PC-9 (cell line): Measurements from ENCODE around the gene EYA2. TPM values are rescaled to one million over a fixed set of nuclear protein-coding genes. Genes with fewer than 3 reads are reported as not detected.

Experiments used
- BruUV-seq: library from RNA; stranded (reverse); fragments of 400-500 nt; replicated peaks from 2 replicates; lab custom pipeline; 2021; lab: Mats Ljungman, UMichigan
- CTCF ChIA-PET: fragments of 300-600 bp; sonication (Branson Sonifier 250); formaldehyde crosslinking; loops from one replicate; lab custom pipeline; 2022; ENCODE audit warnings: antibody characterized with exemption; lab: Charles Lee
- POLR2A ChIA-PET: fragments of 300-600 bp; sonication (Branson Sonifier 250); formaldehyde crosslinking; loops from one replicate; lab custom pipeline; 2022; ENCODE audit warnings: antibody characterized with exemption; ENCODE audit not compliant: unreplicated experiment; lab: Charles Lee
- DNase-seq, 2 experiments: peaks; one replicate each; pipeline versions ENCODE4 v3.0.0 to v3.0.0-alpha.2; 2015 to 2022; ENCODE audit warnings: mixed read lengths in 1 of 2
- H2AFZ ChIP-seq: fragments of 200-600 bp; sonication (generic); 2 replicates; pipeline ENCODE4 v1.8.1; 2017; ENCODE audit warnings: antibody characterized with exemption
- H3F3A ChIP-seq: fragments of 200-600 bp; sonication (generic); 2 replicates; pipeline ENCODE4 v1.8.1; 2017; ENCODE audit warnings: antibody characterized with exemption, mild to moderate bottlenecking, low read depth; ENCODE audit not compliant: insufficient read depth
- H3K27ac ChIP-seq: fragments of 200-600 bp; sonication (generic); 2 replicates; pipeline ENCODE4 v1.6.1; 2016; ENCODE audit warnings: mixed run types
- H3K27me3 ChIP-seq: fragments of 200-600 bp; sonication (generic); 2 replicates; pipeline ENCODE4 v1.6.1; 2016; ENCODE audit warnings: low read depth, mixed run types; ENCODE audit not compliant: insufficient read depth
- H3K36me3 ChIP-seq: fragments of 200-600 bp; sonication (generic); 2 replicates; pipeline ENCODE4 v1.6.1; 2016; ENCODE audit warnings: low read depth, mixed run types
- H3K4me1 ChIP-seq: fragments of 200-600 bp; sonication (generic); replicated peaks from 2 replicates; pipeline ENCODE4 v1.6.1; 2016; ENCODE audit warnings: mixed run types; ENCODE audit not compliant: insufficient read depth
- H3K4me2 ChIP-seq: fragments of 200-600 bp; sonication (generic); 2 replicates; pipeline ENCODE4 v1.6.1; 2017; ENCODE audit warnings: mixed run types
- H3K4me3 ChIP-seq: fragments of 200-600 bp; sonication (generic); 2 replicates; pipeline ENCODE4 v1.6.1; 2016; ENCODE audit warnings: mixed run types
- H3K79me2 ChIP-seq: fragments of 200-600 bp; sonication (generic); 2 replicates; pipeline ENCODE4 v1.6.1; 2017; ENCODE audit warnings: low read depth, mixed run types
- H3K9me2 ChIP-seq: fragments of 200-600 bp; sonication (generic); 2 replicates; pipeline ENCODE4 v1.8.1; 2017; ENCODE audit warnings: mild to moderate bottlenecking; ENCODE audit not compliant: insufficient read depth
- H3K9me3 ChIP-seq: fragments of 200-600 bp; sonication (generic); 2 replicates; pipeline ENCODE4 v1.8.1; 2016; ENCODE audit warnings: low read depth; ENCODE audit not compliant: insufficient read depth
- H4K20me1 ChIP-seq: fragments of 200-600 bp; sonication (generic); 2 replicates; pipeline ENCODE4 v1.8.1; 2017; ENCODE audit not compliant: insufficient read depth
- CTCF ChIP-seq: fragments of 200-600 bp; sonication (generic); conservative IDR thresholded peaks from 2 replicates; pipeline ENCODE4 v1.6.1; 2017; ENCODE audit warnings: mixed run types, antibody characterized with exemption, mild to moderate bottlenecking, moderate library complexity
- EZH2 ChIP-seq: fragments of 200-600 bp; sonication (generic); IDR thresholded peaks from 2 replicates; pipeline ENCODE4 v1.8.0; 2017; ENCODE audit warnings: antibody characterized with exemption, low read depth
- intact Hi-C: fragments of 100-400 bp; cut with micrococcal nuclease; formaldehyde crosslinking; loops from one replicate; pipeline ENCODE4 v1.10.0; 2022; ENCODE audit not compliant: unreplicated experiment
- total RNA-seq: library from RNA; stranded (reverse); gene quantifications from 2 replicates; pipeline ENCODE4 v1.2.3, GENCODE V29; 2021

Gene EYA2
- total RNA-seq, 1 experiment from 2014 or later: not detected

- ChIA-PET POLR2A (no interaction called here), CTCF (no interaction called here)
- Histone ChIP-seq H4K20me1 (no peaks in the 10 kb centered on the region), H3K4me1 (peaks cover 6% of the 10 kb centered on the region; the same call in 1 of the 2 replicates), H2AFZ (no peak overlapping the region), H3K4me3 (no peak overlapping the region), H3K4me2 (no peak overlapping the region), H3K79me2 (no peaks in the 10 kb centered on the region), H3K27ac (no peak overlapping the region), H3F3A (peaks cover 2% of the 10 kb centered on the region; the same call in 1 of the 2 replicates), H3K9me2 (no peaks in the 10 kb centered on the region), H3K27me3 (peaks cover 19% of the 10 kb centered on the region), H3K36me3 (no peaks in the 10 kb centered on the region), H3K9me3 (peaks cover 6% of the 10 kb centered on the region; the same call in 1 of the 2 replicates)
- no peak for TF ChIP-seq EZH2
- no peak for TF ChIP-seq CTCF
- no peak for DNase-seq
- intact Hi-C loops: no loop called here
- BruUV-seq: no TSS peak
These were observed 133.8 kb downstream of the EYA2 start for GRCh38 chr20:47028487-47028886.

GRCh38 chr20:47029845-47030244 lies 135.2 kb downstream of the EYA2 start:
- BruUV-seq: no TSS peak
- POLR2A ChIA-PET: no interaction called here
- Histone ChIP-seq H3K4me1 (peaks cover 6% of the 10 kb centered on the region; the same call in 1 of the 2 replicates), H3K9me3 (peaks cover 6% of the 10 kb centered on the region; the same call in 1 of the 2 replicates), H2AFZ (no peak overlapping the region), H3K4me3 (no peak overlapping the region), H3K79me2 (no peaks in the 10 kb centered on the region), H4K20me1 (no peaks in the 10 kb centered on the region), H3K9me2 (no peaks in the 10 kb centered on the region), H3K27ac (no peak overlapping the region), H3K36me3 (no peaks in the 10 kb centered on the region), H3K27me3 (peaks cover 7% of the 10 kb centered on the region), H3K4me2 (no peak overlapping the region), H3F3A (peaks cover 5% of the 10 kb centered on the region; the same call in 1 of the 2 replicates)
- intact Hi-C loops: no loop called here
- DNase-seq: no peak
- no peak for TF ChIP-seq EZH2
- no peak for TF ChIP-seq CTCF
- CTCF ChIA-PET: no interaction called here

GRCh38 chr20:47030271-47030810 lies 135.7 kb downstream of the EYA2 start:
- Histone ChIP-seq H3K9me3 (peaks cover 6% of the 10 kb centered on the region; the same call in 1 of the 2 replicates), H3K27ac (no peak overlapping the region), H3K79me2 (no peaks in the 10 kb centered on the region), H3K4me1 (peaks cover 6% of the 10 kb centered on the region; the same call in 1 of the 2 replicates), H3F3A (peaks cover 5% of the 10 kb centered on the region; the same call in 1 of the 2 replicates), H3K36me3 (no peaks in the 10 kb centered on the region), H4K20me1 (no peaks in the 10 kb centered on the region), H3K9me2 (no peaks in the 10 kb centered on the region), H2AFZ (no peak overlapping the region), H3K27me3 (peaks cover 5% of the 10 kb centered on the region), H3K4me3 (no peak overlapping the region), H3K4me2 (no peak overlapping the region)
- DNase-seq: no peak
- ChIA-PET POLR2A (no interaction called here), CTCF (no interaction called here)
- intact Hi-C loops: no loop called here
- no TSS peak for BruUV-seq
- no peak for TF ChIP-seq CTCF
- TF ChIP-seq EZH2: no peak
